CD4-positive, alpha-beta T cell (primary cell): ENCODE data around the gene KCNQ4. TPM values are rescaled to one million over a fixed set of nuclear protein-coding genes. Genes with fewer than 3 reads are reported as not detected.

Experiments used
- ATAC-seq: fragments of 200-7000 bp; cut with Tn5 transposase; one replicate; pipeline ENCODE4 v1.10.0; 2022; ENCODE audit warnings: mild to moderate bottlenecking; ENCODE audit not compliant: poor library complexity
- CTCF ChIA-PET: fragments of 350-600 bp; sonication (Branson Sonifier 250); formaldehyde crosslinking; loops from one replicate; lab custom pipeline; 2021; ENCODE audit warnings: antibody characterized with exemption, inconsistent platforms; lab: Charles Lee
- POLR2A ChIA-PET: fragments of 350-600 bp; sonication (Branson Sonifier 250); formaldehyde crosslinking; loops from one replicate; lab custom pipeline; 2021; ENCODE audit warnings: antibody characterized with exemption, inconsistent platforms; lab: Charles Lee
- DNase-seq, 14 experiments: peaks; one replicate each; pipeline ENCODE4 v3.0.0-alpha.2; 2013 to 2020; ENCODE audit warnings: mixed read lengths in 2 of 14
- H3K27ac ChIP-seq, 2 donors: one replicate each; pipeline versions ENCODE4 v1.5.1 to v1.7.0; 2013; ENCODE audit warnings: low read length in 2 of 2, low read depth in 1 of 2, mild to moderate bottlenecking in 1 of 2
- H3K27me3 ChIP-seq, 2 experiments: 1 replicate in 1 of 2; 2 replicates in 1 of 2; pipeline versions ENCODE4 v1.6.1 to v1.7.0; 2013; ENCODE audit warnings: low read length in 2 of 2, control low read depth in 1 of 2, mild to moderate bottlenecking in 1 of 2, moderate library complexity in 1 of 2; ENCODE audit not compliant: insufficient read depth in 2 of 2, control insufficient read depth in 1 of 2
- H3K36me3 ChIP-seq: one replicate; pipeline ENCODE4 v1.6.1; 2013; ENCODE audit warnings: low read length, control low read depth; ENCODE audit not compliant: insufficient read depth
- H3K4me1 ChIP-seq: one replicate; pipeline ENCODE4 v1.6.1; 2013; ENCODE audit warnings: low read length, control low read depth; ENCODE audit not compliant: insufficient read depth
- H3K4me3 ChIP-seq: one replicate; pipeline ENCODE4 v1.5.1; 2013; ENCODE audit warnings: mild to moderate bottlenecking, low read length, moderate library complexity
- H3K9me3 ChIP-seq, 2 experiments: 1 replicate in 1 of 2; 2 replicates in 1 of 2; pipeline versions ENCODE4 v1.6.1 to v1.7.0; 2013; ENCODE audit warnings: low read length in 2 of 2, mild to moderate bottlenecking in 2 of 2, control low read depth in 1 of 2, moderate library complexity in 1 of 2; ENCODE audit not compliant: control insufficient read depth in 1 of 2, insufficient read depth in 1 of 2
- H3K27ac Mint-ChIP-seq: one replicate; pipeline ENCODE4 v1.8.0; 2020; ENCODE audit warnings: mixed read lengths
- H3K27me3 Mint-ChIP-seq: one replicate; pipeline ENCODE4 v1.8.0; 2021; ENCODE audit warnings: mixed read lengths
- H3K36me3 Mint-ChIP-seq: one replicate; pipeline ENCODE4 v1.8.0; 2021; ENCODE audit warnings: low read depth, mixed read lengths
- H3K4me1 Mint-ChIP-seq: one replicate; pipeline ENCODE4 v1.8.0; 2021; ENCODE audit warnings: low read depth, mixed read lengths
- H3K4me3 Mint-ChIP-seq: one replicate; pipeline ENCODE4 v1.8.0; 2020; ENCODE audit warnings: mild to moderate bottlenecking, mixed read lengths
- H3K9me3 Mint-ChIP-seq: one replicate; pipeline ENCODE4 v1.8.0; 2020; ENCODE audit warnings: mixed read lengths
- intact Hi-C, 2 experiments: fragments of 100-400 bp; cut with DNase I in 1 of 2; cut with micrococcal nuclease in 1 of 2; formaldehyde crosslinking; loops; one replicate each; pipeline versions ENCODE4 v1.15.1 to v1.9.0; 2023 to 2025; cut with DNase I, micrococcal nuclease
- total RNA-seq, 174 experiments: library from RNA in 2 of 174; stranded (reverse) in 2 of 174; gene quantifications; one replicate each; pipeline ENCODE4 v1.2.3 and lab custom pipeline; 2021 to 2026
- TF ChIP-seq, protein P1 (sequence below): fragments of 200-600 bp; IDR thresholded peaks from one replicate; pipeline ENCODE4 v1.8.0; 2022; ENCODE audit warnings: antibody characterized with exemption, mild to moderate bottlenecking

The KCNQ4 gene
- total RNA-seq, 2 experiments from 2014 or later, result 0.25 to 0.30 TPM

DNA sequence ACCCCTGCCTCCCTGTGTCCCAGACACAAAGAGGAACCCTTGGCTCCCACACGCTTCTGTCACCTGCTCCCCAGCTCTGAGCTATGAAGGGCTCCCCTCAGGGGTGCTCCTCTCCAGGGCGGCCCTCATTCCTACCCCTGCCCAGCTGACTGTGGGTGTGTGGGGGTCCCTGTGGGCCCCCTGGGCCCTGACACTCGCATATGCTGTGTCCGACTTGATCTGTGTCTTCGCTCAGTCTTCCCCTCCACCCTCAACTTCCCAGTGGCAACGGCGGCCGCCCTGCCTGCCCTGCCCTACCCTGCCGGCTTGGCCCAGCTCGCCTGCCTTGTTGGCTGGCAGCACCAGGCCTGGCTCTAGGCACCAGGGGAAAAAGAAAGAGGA is 1.2 kb downstream of the KCNQ4 start:
- Mint-ChIP-seq H3K9me3 (no peaks in the 10 kb centered on the region), H3K27me3 (peaks cover 47% of the 10 kb centered on the region), H3K4me3 (no peak overlapping the region), H3K4me1 (peaks cover 6% of the 10 kb centered on the region), H3K36me3 (no peaks in the 10 kb centered on the region), H3K27ac (no peak overlapping the region)
- no peak overlapping the region for H3K27ac ChIP-seq
- TF ChIP-seq, protein P1, sequence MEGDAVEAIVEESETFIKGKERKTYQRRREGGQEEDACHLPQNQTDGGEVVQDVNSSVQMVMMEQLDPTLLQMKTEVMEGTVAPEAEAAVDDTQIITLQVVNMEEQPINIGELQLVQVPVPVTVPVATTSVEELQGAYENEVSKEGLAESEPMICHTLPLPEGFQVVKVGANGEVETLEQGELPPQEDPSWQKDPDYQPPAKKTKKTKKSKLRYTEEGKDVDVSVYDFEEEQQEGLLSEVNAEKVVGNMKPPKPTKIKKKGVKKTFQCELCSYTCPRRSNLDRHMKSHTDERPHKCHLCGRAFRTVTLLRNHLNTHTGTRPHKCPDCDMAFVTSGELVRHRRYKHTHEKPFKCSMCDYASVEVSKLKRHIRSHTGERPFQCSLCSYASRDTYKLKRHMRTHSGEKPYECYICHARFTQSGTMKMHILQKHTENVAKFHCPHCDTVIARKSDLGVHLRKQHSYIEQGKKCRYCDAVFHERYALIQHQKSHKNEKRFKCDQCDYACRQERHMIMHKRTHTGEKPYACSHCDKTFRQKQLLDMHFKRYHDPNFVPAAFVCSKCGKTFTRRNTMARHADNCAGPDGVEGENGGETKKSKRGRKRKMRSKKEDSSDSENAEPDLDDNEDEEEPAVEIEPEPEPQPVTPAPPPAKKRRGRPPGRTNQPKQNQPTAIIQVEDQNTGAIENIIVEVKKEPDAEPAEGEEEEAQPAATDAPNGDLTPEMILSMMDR, result no peak
- peaks cover 9% of the 10 kb centered on the region for H3K4me1 ChIP-seq
- POLR2A ChIA-PET, result interaction anchor here (1.1 kb wide), 1 partner anchor 93 kb away, joined by 4 read pairs; the partner anchor contains the start of gene NFYC
- ATAC-seq (no peak), DNase-seq (no peak)
- H3K9me3 ChIP-seq, result no peaks in the 10 kb centered on the region
- H3K27me3 ChIP-seq, result peaks cover 15 to 27% of the 10 kb centered on the region in 2 experiments
- CTCF ChIA-PET, result no interaction called here
- no peaks in the 10 kb centered on the region for H3K36me3 ChIP-seq
- intact Hi-C loops, result no loop called here
- H3K4me3 ChIP-seq, result no peak overlapping the region

DNA sequence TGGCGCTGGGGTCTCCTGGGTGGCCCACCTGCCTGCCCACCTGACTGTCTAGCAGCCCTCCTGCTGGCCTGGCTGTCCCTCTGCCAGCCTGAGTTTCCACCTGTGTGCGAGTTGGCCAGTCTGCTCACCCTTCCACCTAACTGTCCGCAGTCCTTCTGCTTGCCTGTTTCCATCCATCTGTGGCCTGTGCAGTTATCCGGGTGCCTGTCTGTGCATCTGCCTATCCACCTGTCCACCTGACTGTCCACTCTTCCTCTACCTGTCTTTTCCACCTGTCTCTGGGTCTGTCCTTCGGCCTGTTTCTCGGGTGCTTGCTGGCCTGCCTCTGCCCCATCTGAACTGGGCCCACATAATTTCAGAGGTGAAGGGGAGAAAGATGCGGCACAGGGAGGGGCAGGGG is 1.9 kb downstream of the KCNQ4 start:
- H3K4me3 Mint-ChIP-seq, result peak overlapping the region; percentile 7

DNA sequence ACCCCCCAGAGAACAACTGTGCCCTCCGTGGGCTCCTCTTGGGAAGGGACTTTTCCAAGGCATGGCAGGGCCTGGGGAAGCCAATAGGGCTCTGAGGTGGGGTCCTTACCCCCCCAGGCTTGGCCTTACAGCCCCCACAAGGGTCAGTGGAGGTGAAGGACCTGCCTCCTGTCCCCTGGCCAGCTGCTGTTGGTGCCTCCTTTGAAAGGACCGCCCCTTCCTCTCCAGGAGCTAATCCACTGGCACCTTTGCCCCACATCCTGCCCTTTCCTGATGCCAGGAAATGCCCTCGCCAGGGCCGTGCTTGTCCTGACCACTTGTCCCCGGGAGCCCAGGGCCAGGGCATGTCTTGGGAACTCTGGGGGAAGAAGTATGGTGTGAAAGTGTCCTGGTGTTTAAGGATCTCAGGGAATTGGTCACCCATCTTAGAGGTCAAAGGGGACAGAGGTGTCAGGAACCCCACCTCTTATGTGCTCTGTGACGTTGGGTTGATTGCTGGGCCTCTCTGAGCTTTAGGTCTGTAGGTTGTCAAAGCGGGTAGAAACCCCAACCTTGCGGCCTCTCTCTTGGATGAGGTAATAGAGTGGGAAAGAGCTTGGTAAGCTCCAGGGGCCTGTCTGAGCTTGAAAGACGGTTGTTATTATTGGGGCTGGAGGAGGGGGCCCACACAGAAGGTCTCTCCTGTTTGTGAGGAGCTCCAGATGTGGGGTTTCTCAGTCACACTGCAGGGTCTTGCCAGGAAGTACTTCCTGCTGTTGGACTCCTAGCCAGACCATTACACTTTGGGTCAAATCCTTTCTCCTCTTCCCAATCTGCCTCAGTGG is 2.8 kb downstream of the KCNQ4 start:
- no peak overlapping the region for H3K4me3 ChIP-seq
- H3K36me3 Mint-ChIP-seq, result no peaks in the 10 kb centered on the region
- no peaks in the 10 kb centered on the region for H3K9me3 ChIP-seq
- ChIA-PET CTCF (no interaction called here), POLR2A (interaction anchor here (0.7 kb wide), 1 partner anchor 32 kb away, joined by 3 read pairs; no protein-coding TSS in a partner anchor)
- intact Hi-C loops, result no loop called here
- ATAC-seq (no peak), DNase-seq (no peak)
- peaks cover 41% of the 10 kb centered on the region for H3K27me3 Mint-ChIP-seq
- TF ChIP-seq, protein P1, result no peak
- H3K36me3 ChIP-seq, result no peaks in the 10 kb centered on the region
- peaks cover 6% of the 10 kb centered on the region for H3K4me1 Mint-ChIP-seq
- H3K9me3 Mint-ChIP-seq, result no peaks in the 10 kb centered on the region
- no peak overlapping the region for H3K4me3 Mint-ChIP-seq
- no peak overlapping the region for H3K27ac ChIP-seq
- H3K27ac Mint-ChIP-seq, result no peak overlapping the region
- H3K27me3 ChIP-seq, result peaks cover 15 to 27% of the 10 kb centered on the region in 2 experiments
- H3K4me1 ChIP-seq, result peaks cover 9% of the 10 kb centered on the region

More for the DNA sequence above, 1.9 kb downstream of the KCNQ4 start:
- intact Hi-C loops, result no loop called here
- H3K36me3 Mint-ChIP-seq, result no peaks in the 10 kb centered on the region
- H3K4me3 ChIP-seq, result no peak overlapping the region
- H3K4me1 Mint-ChIP-seq, result peaks cover 6% of the 10 kb centered on the region
- no peak overlapping the region for H3K27ac ChIP-seq
- H3K27ac Mint-ChIP-seq, result no peak overlapping the region
- peaks cover 9% of the 10 kb centered on the region for H3K4me1 ChIP-seq
- ChIA-PET POLR2A (no interaction called here), CTCF (no interaction called here)
- no peak for ATAC-seq
- H3K9me3 ChIP-seq, result no peaks in the 10 kb centered on the region
- H3K9me3 Mint-ChIP-seq, result no peaks in the 10 kb centered on the region
- H3K27me3 ChIP-seq, result peaks cover 15 to 27% of the 10 kb centered on the region in 2 experiments
- peaks cover 47% of the 10 kb centered on the region for H3K27me3 Mint-ChIP-seq
- DNase-seq, result no peak
- TF ChIP-seq, protein P1, result no peak
- H3K36me3 ChIP-seq, result no peaks in the 10 kb centered on the region
